Stimulated activated CD8-positive, alpha-beta memory T cell treated with anti-CD3 and anti-CD28 coated beads, Interleukin-7, amount 100 ng/mL, for 24 hours (primary cell): ENCODE results near the gene HIBCH.
A peak's percentile ranks its signal among the peaks of the same experiment; 100 is the strongest.
"Not testable (repeated sequence)": the region's sequence is repeated elsewhere in the genome, so short reads cannot be mapped to it uniquely, and the experiment has no call there.

Source experiments
- DNase-seq: peaks from one replicate; pipeline ENCODE4 v3.0.0-alpha.2; 2020; ENCODE audit warnings: low read depth

HIBCH gene, protein sequence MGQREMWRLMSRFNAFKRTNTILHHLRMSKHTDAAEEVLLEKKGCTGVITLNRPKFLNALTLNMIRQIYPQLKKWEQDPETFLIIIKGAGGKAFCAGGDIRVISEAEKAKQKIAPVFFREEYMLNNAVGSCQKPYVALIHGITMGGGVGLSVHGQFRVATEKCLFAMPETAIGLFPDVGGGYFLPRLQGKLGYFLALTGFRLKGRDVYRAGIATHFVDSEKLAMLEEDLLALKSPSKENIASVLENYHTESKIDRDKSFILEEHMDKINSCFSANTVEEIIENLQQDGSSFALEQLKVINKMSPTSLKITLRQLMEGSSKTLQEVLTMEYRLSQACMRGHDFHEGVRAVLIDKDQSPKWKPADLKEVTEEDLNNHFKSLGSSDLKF

DNA sequence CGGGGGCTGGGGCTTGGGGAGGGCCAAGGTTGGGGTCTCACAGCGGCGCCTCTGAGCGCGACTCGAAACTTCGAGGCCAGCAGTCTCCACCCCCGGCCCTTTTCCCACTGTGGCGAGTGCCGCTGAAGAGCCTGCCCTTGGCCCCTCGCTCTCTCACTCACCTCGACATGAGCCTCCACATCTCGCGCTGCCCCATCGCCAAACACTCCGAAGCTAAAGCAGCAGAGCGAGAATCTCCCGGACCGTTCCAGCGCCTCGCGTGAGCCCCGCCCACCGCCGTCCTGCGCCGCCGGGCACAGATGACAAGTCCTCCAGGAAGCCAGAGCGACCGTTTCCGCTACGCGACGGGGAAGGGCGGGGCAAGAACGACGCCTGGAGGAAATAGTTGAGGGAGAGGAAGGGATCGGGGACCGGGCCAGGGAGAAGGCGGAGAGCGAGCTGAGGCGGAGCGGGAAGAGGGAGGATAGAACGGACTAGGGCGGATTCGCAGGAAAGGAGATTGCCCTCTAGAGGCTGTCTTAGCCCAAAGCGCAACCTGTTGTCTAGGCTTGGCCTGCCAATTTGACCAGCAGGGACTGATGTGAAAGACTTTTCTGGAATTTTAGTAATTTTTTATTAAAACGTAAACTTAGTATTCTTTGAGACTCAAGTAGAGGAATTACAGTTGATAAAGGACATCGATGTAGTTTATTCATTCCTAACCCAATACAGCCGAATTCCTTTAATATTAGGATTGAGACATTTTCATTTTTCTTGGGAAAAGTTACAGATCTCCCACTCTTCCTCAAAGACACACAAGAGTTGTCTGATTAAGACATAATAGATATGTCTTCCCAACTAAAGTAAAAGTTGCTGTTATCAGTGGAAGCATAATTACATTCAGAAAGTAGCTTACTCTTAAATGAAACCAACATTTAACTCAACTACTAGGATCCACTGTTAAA lies at the start of gene HIBCH:
Gene HIBCH (minus strand): TSS at position 272 of the 944 bp plus-strand sequence. CDS start 76 bp downstream, at position 196.
- DNase-seq, result peak; percentile 81

DNA sequence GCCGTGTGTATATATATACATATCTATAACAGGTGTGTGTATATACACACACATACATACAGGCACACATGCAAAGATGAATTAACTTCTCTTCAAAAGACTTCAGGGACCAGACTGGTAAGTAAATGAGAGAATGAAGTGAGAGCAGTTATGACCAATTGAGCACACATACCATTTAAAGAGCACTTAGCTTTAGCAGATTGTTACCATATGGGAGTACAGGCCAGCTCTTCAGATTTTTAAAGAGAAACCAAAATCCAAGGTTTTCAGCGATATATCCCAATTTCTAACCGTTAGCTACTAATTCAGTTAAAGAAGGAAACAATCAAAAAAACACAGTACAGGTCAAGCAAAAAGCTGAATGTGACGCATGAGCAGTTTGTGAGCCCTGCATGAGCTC lies 47.5 kb upstream of the HIBCH start:
- no peak for DNase-seq

DNA sequence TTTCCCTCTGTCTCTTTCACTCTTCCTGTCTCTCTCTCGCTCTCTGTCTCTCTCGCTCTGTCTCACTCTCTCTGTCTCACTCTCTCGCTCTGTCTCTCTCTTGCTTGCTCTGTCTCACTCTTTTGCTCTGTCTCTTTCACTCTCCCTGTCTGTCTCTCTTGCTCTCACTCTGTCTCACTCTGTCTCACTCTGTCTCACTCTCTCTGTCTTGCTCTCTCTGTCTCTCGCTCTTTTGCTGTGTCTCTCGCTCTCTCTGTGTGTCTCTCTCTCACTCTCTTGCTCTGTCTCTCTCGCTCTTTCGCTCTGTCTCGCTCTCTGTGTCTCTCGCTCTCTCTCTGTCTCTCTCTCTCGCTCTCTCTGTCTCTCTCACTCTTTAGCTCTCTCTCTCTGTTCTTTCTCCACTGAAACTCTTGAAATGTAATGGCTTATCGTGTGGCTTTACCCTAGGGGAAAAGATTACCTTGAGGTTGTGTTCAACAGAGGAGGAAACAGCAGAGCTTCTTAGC lies 46.7 kb upstream of the HIBCH start:
- DNase-seq, result no peak

DNA sequence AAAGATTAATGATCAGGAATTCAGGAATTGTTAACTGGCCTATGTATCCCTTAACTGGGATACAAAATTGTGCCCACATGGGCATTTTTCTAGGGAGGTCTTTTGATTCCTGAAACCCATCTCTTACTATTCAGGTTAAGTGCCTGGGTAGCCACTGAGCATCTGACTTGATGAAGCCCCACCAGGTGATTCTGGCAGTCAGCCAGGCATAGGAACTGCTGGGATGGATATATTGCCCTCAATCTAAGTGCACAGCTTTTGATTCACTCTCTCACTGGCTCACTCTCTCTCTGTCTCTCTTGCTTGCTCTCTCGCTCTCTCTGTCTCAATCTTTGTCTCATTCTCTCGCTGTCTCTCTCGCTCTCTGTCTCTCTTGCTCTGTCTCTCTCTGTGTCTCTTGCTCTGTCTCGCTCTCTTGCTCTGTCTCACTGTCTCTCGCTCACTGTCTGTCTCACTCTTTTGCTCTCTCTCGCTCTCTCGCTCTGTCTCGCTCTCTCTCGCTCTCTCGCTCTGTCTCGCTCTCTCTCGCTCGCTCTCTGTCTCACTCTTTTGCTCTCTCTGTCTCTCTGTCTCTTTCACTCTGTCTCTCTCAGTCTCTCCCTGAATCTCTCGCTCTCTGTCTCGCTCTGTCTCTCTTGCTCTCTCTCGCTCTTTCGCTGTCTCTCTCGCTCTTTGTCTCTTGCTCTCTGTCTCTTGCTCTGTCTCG lies 46.0 kb upstream of the HIBCH start:
- no peak for DNase-seq

DNA sequence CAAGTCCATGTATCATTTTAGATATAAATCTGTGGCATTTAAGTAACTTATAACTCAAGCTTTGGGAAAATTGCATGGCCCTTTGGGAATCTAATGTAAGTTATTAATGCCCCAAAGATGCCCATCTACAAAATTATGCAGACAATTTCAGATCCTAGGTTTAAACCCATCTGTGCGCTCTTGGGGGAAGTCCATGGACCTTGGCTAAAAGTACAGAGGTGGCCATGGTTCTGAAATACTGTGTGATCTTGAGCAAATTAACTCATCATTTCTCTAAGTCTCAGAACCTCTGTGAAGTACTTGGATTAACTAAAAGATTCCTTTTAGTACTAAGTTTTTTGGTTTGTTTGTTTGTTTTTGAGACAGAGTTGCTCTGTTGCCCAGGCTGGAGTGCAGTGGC lies 43.3 kb upstream of the HIBCH start:
- DNase-seq, result no peak

DNA sequence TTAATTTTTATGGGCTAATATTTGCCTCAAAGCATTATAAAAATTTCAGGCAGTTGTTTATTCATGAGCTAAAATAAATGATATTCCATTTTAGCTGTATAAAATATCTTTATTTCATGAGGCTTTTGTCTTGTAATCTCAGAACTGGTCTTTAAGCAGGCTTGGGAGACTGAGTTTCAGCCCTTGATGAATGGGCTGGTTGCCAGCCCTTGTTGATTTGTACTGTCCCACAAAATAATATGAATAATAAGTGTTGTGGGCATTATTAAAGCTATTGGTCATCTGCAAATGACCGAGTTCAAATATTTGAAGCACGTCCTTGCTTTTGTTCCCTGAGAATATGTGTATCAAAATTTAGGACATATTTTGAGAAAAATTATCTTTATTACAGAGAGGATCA lies 41.9 kb upstream of the HIBCH start:
- no peak for DNase-seq

DNA sequence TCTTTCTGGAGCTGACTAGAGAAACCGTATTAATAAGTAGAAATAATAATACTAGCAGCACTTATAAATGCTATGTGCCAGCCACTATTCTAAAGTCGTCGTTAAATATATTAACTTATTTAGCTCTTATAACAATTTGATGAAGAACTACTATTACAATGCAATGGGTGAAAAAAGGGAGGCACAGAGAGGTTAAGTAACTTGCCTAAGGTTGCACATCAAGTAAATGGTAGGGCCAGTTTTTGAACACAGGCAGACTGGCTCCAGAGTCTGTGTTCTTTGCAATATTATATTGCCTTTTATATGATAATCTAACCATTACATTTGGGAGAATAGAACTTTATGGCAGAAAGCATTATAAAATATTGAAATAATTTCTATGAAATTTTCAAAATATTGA lies 41.3 kb upstream of the HIBCH start:
- DNase-seq, result no peak

DNA sequence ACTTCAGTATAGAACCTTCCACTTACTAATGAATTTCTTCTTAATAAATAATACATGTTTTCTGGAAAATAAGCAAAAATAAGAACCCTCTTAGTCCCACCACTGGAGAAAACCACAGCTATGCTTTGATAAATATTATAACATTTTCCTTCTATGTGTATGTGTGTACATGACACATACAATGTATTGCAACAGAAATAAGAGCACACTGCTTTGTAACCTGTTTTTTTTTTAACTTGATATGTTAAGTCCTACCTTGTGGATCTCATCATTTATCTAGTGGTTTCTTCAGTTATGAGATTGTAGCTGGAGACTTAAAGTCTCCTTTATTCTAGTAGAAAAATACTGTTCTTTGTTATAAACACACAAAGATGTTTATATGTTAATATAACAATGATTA lies 40.9 kb upstream of the HIBCH start:
- no peak for DNase-seq

DNA sequence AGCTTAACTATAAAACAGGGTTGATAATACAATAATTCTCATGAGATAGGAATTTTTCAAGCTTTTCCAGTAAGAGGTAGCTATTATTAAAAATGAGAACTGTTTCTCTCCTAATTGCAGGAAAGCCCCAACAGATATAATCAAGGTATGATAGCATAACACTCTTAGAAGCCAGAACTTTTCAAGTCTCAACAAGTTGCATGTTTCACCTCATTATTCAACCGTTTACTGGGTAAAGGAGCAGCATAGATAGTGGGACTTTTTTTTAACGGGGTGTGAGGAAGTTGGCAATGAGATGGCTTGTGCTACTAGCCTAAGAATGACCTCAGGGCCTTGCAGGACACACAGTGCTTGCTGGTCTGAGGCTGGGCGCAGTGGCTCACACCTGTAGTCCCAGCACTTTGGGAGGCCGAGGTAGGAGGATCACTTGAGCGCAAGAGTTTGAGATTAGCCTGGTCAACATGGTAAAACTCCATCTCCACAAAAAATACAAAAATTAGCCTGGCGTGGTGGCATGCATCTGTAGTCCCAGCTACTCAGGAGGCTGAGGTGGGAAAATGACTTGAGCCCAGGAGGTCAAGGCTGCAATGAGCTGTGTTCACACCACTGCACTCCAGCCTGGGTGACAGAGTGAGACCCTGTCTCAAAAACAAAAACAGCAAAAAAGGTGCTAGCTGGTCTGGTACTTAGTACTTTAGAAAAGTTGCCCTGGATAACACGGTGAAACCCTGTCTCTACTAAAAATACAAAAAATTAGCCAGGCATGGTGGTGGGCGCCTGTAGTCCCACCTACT lies 39.2 kb upstream of the HIBCH start:
- not testable (repeated sequence) for DNase-seq

DNA sequence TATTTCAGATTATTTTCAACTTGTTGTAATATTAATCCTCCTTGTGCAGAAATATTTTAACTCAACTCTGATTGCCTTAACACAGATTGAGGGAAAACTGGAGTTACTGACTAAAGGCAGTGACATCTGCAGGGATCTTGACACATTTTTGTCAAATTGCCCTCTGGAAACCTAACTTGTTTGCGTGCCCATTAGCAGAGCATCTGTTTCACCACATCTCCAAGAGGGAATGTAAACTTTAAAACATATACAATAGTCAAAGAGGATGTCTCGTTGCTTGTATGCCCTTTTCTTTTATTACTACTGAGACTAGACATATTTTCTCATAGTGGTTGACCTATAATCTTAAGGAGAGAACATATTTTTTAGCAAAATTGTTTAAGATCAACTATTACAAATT lies 38.0 kb upstream of the HIBCH start:
- no peak for DNase-seq

DNA sequence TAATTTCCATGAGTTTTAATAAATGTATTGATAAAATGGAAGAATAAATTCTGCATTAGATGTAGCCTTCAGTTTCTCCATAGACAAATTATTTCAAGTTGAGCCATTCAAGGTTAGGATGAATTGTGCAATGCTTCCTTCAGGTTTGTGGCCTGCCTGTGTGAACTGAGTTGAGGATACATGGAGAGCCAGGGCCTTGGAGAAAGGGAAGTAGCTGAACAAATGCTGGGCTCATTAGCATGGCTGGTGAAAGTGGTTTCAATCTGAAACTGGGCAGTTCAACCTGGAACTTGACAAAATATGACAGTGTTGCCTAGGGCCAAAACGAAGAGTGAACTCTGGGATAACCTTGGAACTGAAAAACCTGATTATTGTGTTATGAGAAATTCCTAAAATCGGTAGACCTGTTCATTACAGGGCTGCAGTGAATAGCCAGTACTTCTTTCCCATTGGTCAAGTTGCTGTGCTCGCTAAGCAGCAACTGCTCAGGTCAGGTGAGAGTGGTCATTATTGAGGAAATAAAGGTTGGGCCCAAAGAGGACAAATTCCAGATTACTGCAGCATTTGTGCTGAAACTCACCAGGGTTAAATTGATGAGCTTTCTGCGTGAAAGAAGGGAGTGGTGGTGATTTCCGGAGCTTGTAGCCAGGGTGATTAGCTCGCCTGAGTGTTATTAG lies 36.5 kb upstream of the HIBCH start:
- DNase-seq, result no peak

DNA sequence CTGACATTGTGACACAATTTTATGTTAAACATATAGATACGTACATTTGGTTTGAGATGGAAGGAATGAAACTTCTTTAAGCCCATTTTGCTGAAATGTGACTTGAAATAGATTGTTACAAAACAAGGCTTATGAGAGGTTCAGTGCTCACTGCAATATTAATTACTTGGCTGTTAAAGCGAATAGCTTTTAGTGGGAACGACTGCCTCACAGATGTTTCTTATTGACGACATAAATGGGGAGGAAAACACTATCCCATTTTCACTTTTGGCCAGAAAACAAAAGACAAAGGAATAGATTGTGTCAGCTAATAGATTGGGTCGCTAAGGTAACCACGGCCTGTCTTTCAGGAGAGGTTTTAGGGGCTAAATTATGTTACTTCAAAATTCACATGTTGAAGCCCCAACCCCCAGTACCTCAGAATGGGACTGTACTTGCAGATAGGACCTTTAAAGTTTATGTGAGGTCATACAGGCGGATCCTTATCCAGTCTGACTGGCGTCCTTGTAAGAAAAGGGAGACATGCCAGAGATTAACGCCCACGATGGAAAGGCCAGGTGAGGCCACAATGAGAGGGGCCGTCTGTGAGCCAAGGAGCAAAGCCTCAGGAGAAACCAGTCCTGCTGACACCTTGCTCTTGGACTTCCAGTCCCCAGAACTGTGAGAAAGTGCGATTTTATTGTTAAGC lies 34.5 kb upstream of the HIBCH start:
- DNase-seq, result no peak

DNA sequence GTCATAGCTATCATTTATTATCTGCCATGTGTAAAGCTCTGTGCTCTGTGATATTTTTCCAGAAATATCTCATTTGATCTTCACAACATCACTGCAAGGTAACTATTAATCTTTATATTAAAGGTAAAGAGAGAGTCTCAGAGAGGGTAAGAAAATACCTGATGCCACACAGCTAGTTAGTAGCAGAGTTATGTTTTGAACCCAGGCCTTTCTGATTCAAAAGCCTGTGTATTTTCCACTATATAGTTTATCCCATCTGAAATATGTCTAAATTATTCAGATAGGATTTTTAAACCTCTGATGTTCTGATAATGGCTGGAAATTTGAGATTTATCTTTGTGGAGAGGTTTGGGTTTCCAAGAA lies 33.9 kb upstream of the HIBCH start:
- no peak for DNase-seq

DNA sequence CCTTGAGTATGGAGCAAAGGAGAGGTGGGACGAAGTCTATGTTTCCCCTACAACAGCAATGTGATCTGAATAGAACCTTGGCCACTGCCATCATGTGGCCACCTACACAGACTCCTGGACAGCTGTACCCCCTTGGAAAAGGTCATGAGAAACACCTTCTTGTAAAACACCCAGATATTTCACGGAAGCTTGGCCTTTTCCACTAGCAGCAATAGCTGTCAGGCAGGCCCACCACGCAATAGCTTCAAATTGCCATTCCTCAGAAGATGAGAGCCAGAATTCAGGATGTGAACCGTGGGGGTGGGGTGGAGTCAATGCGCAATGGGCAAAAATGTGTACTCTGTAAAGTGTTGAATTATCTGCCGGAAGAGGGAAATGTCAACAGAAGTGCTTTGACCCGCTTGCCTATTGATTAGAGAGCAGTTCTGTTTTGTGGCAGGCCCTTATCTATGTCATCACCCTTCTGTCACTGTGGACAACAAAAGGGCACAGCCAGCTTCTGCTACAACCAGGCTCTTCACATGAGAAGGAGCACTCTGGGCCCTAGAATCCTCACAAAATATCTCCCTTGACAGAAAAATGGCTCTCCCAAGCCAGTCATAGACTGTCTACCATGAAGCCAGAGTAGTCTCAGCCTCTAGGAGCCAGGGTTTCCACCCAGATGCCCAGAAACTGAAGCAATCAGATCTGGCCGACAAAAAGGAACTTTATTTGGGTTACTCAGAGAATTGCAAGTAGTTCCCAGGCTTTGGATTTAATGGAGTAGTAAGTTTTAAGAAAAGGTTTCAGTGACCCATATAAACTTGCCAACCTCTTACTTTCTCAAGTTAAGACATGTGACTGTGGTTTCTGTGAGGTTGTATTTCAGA lies 33.3 kb upstream of the HIBCH start:
- no peak for DNase-seq

DNA sequence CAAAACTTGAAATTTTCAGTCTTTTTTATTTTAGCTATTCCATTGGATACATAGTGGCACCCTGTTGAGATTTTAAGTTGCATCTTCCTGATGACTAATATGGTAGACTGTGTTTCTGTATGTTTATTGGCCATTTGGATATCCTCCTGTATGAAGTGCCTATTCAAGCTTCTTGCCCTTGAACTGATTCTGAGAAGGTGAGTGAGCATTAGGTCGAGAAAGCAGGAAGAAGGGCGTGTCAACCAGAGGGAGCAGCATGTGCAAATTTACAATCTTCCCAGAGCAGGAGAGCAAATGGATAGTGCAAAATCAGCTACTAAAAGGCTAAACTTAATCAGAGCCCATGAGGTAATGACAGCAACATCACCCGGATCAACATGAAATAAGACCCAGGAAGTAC lies 32.3 kb upstream of the HIBCH start:
- no peak for DNase-seq

DNA sequence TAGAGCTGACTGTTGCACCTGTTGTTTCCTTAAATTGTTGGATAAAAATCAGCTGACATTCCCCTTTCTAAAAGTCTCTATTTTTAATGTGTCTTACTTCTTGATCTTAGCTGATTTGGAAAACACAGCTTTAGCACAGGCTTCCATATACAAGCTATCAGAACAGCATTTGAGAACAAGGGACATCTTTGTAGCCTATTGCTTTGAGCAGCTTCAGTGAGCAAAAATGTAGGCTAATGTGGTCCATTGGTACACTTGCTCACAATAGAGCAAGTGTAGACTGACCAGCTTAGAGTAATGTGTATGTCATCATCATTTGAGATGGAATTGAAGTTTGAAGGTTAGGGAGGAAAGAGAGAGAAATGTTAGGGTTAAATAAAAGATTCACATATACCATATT lies 30.7 kb upstream of the HIBCH start:
- no peak for DNase-seq

DNA sequence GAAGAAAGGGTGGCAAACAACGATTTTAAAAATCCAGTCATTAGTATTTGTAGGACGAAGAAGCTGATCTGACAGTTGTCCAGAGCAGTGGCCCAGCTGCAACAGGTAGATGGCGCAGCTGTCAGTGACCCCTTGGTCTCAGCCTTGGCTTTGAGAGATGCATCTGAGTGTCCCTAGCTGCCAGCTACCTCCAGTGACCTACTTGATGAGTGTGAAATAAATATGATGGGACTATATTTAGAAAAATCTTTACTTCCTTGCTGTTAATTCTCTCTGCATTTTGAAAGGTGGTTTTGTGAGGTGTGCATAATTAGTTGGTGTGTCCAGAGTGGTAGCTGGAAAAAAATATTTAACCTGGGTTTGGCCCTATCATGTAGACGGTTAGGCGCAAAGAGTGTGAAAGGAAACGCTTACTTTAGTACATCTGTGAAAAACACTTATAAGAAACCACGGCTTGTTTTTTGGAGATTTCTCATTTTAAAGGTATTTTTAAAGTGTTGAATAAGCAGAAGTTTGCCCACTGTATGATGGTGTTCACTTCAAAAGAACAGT lies 24.7 kb upstream of the HIBCH start:
- DNase-seq, result no peak

DNA sequence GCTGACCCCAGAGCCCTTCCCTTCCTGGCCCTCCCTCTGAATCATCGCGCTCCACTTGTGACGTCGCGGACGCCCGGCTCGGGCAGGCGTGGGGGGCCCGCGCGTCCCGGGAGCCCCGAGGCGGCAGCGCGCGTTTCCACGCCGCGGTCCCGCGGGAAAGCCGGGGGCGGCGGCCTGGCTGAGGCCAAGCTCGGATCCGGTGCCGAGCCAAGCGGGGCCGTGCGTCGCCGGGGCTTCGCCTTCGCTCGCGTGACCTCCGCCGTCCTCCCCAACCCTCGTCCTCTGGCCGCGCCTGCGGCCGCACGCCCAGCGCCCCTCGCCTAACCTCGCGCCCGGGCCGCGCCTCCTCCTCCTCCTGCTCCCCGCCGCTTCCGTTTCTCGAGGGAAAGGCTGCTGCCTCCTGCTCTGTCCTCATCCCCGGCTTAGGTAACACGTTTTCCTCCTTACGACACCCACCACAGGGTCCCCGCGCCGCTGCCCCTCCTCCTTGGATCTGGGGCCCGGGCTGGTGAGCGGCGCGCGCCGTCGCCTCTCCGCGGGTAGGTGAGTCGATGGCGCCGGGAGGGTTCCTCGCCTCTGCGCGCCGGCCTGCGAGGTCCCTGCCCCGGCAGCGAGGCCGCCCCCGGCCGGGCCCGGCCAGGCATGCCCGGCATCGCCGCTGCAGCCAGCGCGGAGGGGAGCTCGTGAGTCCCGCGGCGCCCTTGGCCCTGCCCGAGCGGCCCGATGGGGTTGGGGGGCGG lies 24.1 kb upstream of the HIBCH start, which contains the start of gene INPP1:
Gene INPP1 (plus strand): TSS at position 54 of the 740 bp plus-strand sequence. CDS start 16,514 bp downstream, outside the sequence.
- DNase-seq, result no peak
